Duodenal mucosa (tissue), 2 donors: Measurements from ENCODE around the gene BCAN.

ENCODE experiments used
- H3K27ac ChIP-seq: one replicate; pipeline ENCODE4 v1.7.0; 2013; ENCODE audit warnings: low read depth, low read length
- H3K27me3 ChIP-seq, 2 donors: one replicate each; pipeline ENCODE4 v1.7.0; 2013; ENCODE audit warnings: low read length in 2 of 2, control low read depth in 1 of 2; ENCODE audit not compliant: insufficient read depth in 2 of 2, control insufficient read depth in 1 of 2
- H3K36me3 ChIP-seq, 2 donors: one replicate each; pipeline ENCODE4 v1.7.0; 2013; ENCODE audit warnings: low read length in 2 of 2, control low read depth in 1 of 2; ENCODE audit not compliant: insufficient read depth in 2 of 2, control insufficient read depth in 1 of 2
- H3K4me1 ChIP-seq, 2 donors: one replicate each; pipeline ENCODE4 v1.7.0; 2013; ENCODE audit warnings: low read length in 2 of 2, control low read depth in 1 of 2; ENCODE audit not compliant: insufficient read depth in 2 of 2, control insufficient read depth in 1 of 2
- H3K4me3 ChIP-seq, 2 donors: one replicate each; pipeline ENCODE4 v1.7.0; 2013; ENCODE audit warnings: low read length in 2 of 2, low read depth in 1 of 2
- H3K9ac ChIP-seq, 2 donors: one replicate each; pipeline ENCODE4 v1.7.0; 2013; ENCODE audit warnings: low read length in 2 of 2, low read depth in 1 of 2
- H3K9me3 ChIP-seq, 2 donors: one replicate each; pipeline ENCODE4 v1.7.0; 2013; ENCODE audit warnings: low read length in 2 of 2, control low read depth in 1 of 2; ENCODE audit not compliant: control insufficient read depth in 1 of 2

Gene BCAN, protein sequence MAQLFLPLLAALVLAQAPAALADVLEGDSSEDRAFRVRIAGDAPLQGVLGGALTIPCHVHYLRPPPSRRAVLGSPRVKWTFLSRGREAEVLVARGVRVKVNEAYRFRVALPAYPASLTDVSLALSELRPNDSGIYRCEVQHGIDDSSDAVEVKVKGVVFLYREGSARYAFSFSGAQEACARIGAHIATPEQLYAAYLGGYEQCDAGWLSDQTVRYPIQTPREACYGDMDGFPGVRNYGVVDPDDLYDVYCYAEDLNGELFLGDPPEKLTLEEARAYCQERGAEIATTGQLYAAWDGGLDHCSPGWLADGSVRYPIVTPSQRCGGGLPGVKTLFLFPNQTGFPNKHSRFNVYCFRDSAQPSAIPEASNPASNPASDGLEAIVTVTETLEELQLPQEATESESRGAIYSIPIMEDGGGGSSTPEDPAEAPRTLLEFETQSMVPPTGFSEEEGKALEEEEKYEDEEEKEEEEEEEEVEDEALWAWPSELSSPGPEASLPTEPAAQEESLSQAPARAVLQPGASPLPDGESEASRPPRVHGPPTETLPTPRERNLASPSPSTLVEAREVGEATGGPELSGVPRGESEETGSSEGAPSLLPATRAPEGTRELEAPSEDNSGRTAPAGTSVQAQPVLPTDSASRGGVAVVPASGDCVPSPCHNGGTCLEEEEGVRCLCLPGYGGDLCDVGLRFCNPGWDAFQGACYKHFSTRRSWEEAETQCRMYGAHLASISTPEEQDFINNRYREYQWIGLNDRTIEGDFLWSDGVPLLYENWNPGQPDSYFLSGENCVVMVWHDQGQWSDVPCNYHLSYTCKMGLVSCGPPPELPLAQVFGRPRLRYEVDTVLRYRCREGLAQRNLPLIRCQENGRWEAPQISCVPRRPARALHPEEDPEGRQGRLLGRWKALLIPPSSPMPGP

GRCh38 chr1:156641761-156642264, at the start of gene BCAN:
TSS of gene BCAN (plus strand) at chr1:156642117. CDS start at chr1:156646055, 3,938 bp downstream.
- Histone ChIP-seq H3K4me3 (no peak within 1 kb of the TSS), H3K9ac (no peak within 1 kb of the TSS), H3K4me1 (peaks cover 0 to 25% of the 10 kb centered on the region in 2 donors), H3K27me3 (peaks cover 32 to 36% of the 10 kb centered on the region in 2 donors), H3K36me3 (peaks cover 0 to 9% of the 10 kb centered on the region in 2 donors), H3K9me3 (no peaks in the 10 kb centered on the region), H3K27ac (no peak within 1 kb of the TSS)

DNA sequence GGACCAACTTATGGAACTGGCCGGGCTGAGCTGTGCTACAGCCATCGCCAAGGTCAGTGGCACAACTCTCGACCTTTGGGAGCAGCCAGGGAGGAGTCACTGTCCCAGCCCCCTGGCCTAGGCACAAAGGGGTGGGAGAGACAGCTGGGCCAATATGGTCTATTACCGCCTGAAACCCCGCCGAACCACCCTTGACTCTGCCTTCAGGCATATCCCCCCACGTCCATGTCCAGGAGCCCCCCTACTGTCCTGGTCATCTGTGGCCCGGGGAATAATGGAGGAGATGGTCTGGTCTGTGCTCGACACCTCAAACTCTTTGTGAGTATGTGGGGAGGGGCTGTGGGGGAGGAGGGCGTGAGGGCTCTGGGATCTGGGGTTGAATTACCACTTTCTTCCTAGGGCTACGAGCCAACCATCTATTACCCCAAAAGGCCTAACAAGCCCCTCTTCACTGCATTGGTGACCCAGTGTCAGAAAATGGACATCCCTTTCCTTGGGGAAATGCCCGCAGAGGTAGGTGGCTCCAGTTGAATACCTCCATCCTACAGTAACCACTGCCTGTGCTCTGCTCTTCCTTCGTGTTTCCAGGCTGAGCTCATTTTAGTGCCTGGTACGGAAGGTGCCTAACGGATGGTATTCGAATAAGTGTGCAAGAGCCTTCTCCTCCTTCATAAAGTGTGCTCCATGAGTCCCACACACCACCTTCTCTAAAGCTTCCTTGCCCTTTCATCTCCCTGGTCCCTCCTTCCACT, 49.6 kb upstream of the BCAN start:
- Histone ChIP-seq H3K4me3 (peak overlapping the region; percentile 75 to 95), H3K36me3 (peaks cover 8 to 43% of the 10 kb centered on the region in 2 donors), H3K27me3 (no peaks in the 10 kb centered on the region), H3K9me3 (no peaks in the 10 kb centered on the region), H3K27ac (peak overlapping the region; percentile 61), H3K4me1 (peaks cover 14 to 16% of the 10 kb centered on the region in 2 donors), H3K9ac (peak overlapping the region; percentile 78 to 85)

- no peaks in the 10 kb centered on the region for H3K27me3 ChIP-seq
- no peak overlapping the region for H3K27ac ChIP-seq
- no peak overlapping the region for H3K4me3 ChIP-seq
- H3K9me3 ChIP-seq = no peaks in the 10 kb centered on the region
- no peak overlapping the region for H3K9ac ChIP-seq
- H3K4me1 ChIP-seq = peaks cover 14 to 16% of the 10 kb centered on the region in 2 donors
- peaks cover 12 to 51% of the 10 kb centered on the region in 2 donors for H3K36me3 ChIP-seq
Measured at GRCh38 chr1:156592910-156593660, 48.8 kb upstream of the BCAN start.

GRCh38 chr1:156593661-156593989, 48.3 kb upstream of the BCAN start:
- Histone ChIP-seq H3K27me3 (no peaks in the 10 kb centered on the region), H3K36me3 (peaks cover 14 to 54% of the 10 kb centered on the region in 2 donors), H3K27ac (no peak overlapping the region), H3K9ac (no peak overlapping the region), H3K4me1 (peaks cover 14 to 16% of the 10 kb centered on the region in 2 donors), H3K9me3 (no peaks in the 10 kb centered on the region), H3K4me3 (no peak overlapping the region)

DNA sequence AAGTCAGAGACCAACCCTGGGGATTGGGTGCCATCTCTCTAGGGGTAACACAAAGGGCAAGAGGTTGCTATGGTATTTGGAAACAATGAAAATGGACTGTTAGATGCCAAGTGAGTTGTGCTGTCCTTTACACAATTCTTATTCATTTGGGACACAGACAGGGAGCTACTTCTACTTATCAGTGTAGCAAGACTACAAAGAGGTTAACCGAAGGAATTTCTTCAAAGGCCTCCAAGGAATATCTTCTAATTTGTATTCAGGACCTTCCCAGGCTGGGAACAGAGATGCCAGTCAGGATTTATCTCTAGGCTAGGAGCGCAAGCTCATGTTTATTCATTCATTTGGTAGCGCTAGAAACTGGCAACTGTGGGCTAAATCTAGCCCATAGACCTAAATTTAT, 47.7 kb upstream of the BCAN start:
- Histone ChIP-seq H3K9ac (no peak overlapping the region), H3K27me3 (no peaks in the 10 kb centered on the region), H3K4me1 (peaks cover 14 to 16% of the 10 kb centered on the region in 2 donors), H3K9me3 (no peaks in the 10 kb centered on the region), H3K36me3 (peaks cover 14 to 54% of the 10 kb centered on the region in 2 donors), H3K4me3 (no peak overlapping the region), H3K27ac (no peak overlapping the region)

- Histone ChIP-seq H3K4me1 (peaks cover 17 to 22% of the 10 kb centered on the region in 2 donors), H3K27me3 (no peaks in the 10 kb centered on the region), H3K27ac (no peak overlapping the region), H3K9me3 (no peaks in the 10 kb centered on the region), H3K9ac (no peak overlapping the region), H3K4me3 (no peak overlapping the region), H3K36me3 (peaks cover 14 to 54% of the 10 kb centered on the region in 2 donors)
Measured at GRCh38 chr1:156595016-156595415, 46.9 kb upstream of the BCAN start.

GRCh38 chr1:156596426-156596825, 45.5 kb upstream of the BCAN start:
- H3K9ac ChIP-seq = no peak overlapping the region
- H3K27ac ChIP-seq = no peak overlapping the region
- H3K36me3 ChIP-seq = peaks cover 14 to 54% of the 10 kb centered on the region in 2 donors
- no peak overlapping the region for H3K4me3 ChIP-seq
- H3K4me1 ChIP-seq = peaks cover 19 to 22% of the 10 kb centered on the region in 2 donors
- H3K27me3 ChIP-seq = no peaks in the 10 kb centered on the region
- H3K9me3 ChIP-seq = no peaks in the 10 kb centered on the region

DNA sequence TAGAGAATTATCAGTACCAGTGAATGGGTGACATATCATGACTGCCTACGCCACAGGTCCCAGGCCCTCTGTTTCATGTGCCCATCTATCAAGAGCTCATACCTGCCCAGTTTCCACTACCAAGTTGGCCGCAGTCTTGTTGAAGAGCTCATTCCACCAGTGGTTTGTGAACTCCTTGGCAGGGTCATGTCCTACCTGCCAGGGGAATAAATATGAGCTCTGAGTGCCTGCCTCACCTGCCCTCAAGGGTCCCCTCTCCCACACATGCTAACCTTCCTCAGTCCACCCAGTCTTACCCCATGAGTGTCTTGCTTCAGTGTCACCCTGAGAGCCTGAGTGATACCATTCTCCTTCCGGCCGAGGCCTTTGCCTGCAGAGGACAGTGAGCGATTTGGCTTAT, 43.8 kb upstream of the BCAN start:
- H3K27me3 ChIP-seq = no peaks in the 10 kb centered on the region
- H3K36me3 ChIP-seq = peaks cover 14 to 53% of the 10 kb centered on the region in 2 donors
- no peaks in the 10 kb centered on the region for H3K9me3 ChIP-seq
- H3K4me1 ChIP-seq = peaks cover 14 to 18% of the 10 kb centered on the region in 2 donors
- H3K27ac ChIP-seq = no peak overlapping the region
- no peak overlapping the region for H3K4me3 ChIP-seq
- no peak overlapping the region for H3K9ac ChIP-seq

DNA sequence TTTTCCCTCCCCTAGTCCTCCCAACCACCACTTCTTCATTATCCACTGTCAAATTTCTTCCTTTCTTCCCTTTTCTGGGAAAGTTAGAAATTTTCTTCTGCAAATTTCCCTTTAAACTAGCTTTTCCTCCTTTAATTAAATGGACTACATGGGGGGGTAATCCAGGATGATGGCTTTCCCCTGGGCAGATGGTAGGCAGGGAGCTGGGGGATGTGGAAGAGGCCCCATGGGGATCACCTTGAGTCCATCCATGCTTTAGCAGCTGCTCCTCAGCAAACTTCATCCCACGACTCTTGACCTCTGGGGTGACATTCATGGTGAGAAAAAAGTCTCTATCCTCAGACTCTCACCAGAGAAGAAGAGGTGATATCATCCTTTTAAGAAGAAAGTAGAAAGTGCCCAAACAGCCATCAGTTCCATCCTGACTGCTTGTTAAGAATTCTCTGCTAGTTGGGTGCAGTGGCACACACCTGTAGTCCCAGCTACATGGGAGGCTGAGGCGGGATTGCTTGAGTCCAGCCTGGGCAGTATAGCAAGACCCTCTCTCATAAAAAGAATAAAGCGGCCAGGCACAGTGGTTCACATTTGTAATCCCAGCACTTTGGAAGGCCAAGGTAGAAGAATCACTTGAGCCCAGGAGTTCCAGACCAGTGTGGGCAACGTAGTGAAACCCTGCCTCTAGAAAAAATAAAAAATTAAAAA, 43.0 kb upstream of the BCAN start:
- H3K9me3 ChIP-seq = no peaks in the 10 kb centered on the region
- peaks cover 14 to 18% of the 10 kb centered on the region in 2 donors for H3K4me1 ChIP-seq
- H3K9ac ChIP-seq = no peak overlapping the region
- no peak overlapping the region for H3K4me3 ChIP-seq
- H3K27ac ChIP-seq = no peak overlapping the region
- H3K36me3 ChIP-seq = peaks cover 14 to 45% of the 10 kb centered on the region in 2 donors
- H3K27me3 ChIP-seq = no peaks in the 10 kb centered on the region
